GM04504 (cell line): ENCODE measurements around the gene MIEN1.
A peak's percentile ranks its signal among the peaks of the same experiment; 100 is the strongest.
"Not testable (repeated sequence)": the region's sequence is repeated elsewhere in the genome, so short reads cannot be mapped to it uniquely, and the experiment has no call there.

ENCODE experiments used
- DNase-seq: peaks from one replicate; pipeline ENCODE4 v3.0.0-alpha.2; 2012; ENCODE audit warnings: low read depth

MIEN1 gene

GRCh38 chr17:39755554-39756379 is 25.4 kb upstream of the MIEN1 start:
- no peak for DNase-seq

DNA sequence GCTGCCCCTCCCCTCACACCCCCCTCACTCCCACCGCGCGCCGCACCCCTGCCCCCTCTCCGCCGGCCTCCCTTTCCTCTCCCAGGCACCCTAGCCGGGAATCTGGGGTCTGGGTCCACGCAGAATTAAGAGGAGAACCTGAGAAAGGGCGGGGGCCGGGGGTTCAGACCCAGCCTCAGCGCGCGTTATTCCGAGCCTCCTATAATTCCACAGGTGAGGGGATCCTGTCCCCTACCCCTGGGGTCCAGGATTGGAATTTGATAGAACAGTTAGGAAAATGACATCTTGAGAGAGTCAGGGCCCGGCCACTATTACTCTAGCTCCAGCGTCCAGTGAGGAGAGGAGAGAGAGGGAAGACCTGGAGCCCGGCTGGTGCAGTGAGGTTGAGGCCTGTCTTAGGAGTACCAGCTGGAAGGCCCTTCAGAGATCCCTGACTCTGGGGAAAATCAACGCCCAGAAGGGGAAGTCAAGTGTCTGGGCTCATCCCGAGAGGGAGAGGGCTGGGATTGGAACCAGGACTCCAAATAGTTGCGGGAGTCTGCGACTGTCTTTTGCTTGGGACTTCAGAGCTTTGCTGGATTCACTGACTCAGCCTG is 24.7 kb upstream of the MIEN1 start:
- DNase-seq: no peak

DNA sequence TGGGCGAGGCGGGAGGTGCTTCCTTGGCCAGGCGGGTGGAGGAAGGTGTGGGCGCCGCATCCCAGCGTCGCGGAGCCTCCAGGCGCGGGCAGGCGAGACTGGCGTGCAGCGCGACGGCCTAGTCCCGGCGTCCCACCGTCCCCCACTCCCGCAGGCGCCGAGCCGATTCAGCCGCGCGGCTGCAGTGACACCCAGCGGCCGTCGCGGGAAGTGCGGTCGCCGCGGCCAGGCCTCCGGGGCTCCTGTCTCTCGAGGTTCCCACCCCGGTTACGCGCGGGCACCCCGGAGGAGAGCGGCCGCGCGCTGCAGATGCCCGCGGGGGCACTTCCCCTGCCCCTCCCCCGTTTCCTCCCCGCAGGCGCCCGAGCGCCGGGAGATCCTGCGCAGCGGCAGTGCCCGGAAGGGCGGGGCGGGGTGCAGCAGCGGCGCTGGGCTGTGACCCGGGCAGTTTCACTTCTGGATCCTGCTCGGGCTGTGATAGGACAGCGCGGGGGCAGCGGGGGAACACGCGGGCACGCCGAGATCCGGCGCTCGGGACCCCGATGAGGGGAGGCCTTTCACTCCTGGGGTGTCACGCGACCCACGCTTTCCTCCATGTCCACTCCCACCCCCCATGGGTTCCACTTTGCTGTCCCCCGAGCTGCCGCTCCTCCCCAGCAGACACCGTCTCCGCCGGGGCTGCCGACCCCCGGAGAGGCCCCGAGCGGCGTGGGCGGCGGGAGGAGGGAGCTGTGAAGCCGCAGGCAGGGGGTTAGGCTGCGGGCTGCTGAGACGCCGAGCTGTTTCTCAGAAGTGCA is 24.0 kb upstream of the MIEN1 start:
- peak; percentile 84 for DNase-seq

- no peak for DNase-seq
These were observed 23.3 kb upstream of the MIEN1 start for GRCh38 chr17:39753514-39754160.

DNA sequence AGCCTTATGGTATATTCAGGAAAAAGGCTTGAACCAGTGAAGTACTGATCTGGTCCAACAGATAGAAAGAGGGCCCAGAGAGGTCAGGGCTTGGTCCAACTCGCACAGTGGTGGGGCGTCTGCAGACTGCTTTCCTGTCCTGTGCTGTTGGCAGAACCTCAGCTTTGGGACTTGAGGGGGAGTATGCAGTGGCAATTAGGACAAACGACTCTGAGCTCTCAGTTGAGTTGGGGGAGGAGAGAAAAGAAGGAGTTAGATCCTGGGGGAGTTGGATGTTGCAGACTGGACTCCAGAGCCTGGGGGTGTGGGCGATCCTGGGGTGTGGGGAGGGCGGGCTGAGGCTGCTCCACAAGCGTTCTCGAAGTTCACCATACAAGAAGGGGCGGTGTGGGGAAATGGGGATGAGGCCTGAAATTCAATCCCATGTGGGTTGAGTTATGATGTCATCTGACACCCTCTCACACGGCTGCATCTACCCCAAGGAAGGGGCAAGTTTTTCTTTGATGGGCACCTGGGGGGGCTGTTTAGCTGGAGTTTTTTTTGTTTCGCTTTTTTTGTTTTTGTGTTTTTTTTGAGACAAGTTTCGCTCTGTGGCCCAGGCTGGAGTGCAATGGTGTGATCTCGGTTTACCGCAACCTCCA is 22.0 kb upstream of the MIEN1 start:
- DNase-seq: no peak

DNA sequence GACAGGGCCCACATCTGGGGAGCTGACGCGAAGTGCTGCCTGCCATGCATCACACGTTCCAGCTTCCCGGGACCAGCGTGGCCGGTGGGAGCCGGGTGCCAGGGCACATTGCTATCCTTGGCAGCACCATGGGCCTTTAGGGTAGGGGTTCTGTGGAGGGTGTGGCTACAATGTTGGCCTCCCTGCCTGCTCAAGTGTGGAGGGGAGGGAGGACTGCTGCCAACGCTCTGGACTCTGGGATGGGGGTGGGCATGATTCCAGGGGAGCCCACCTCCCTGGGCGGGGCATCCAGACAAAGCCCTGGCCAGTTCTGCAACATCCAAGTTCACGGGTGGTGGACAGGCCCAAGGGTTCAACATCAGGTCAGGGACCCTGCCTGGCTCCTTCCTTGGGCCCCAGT is 21.3 kb upstream of the MIEN1 start:
- DNase-seq: no peak

DNA sequence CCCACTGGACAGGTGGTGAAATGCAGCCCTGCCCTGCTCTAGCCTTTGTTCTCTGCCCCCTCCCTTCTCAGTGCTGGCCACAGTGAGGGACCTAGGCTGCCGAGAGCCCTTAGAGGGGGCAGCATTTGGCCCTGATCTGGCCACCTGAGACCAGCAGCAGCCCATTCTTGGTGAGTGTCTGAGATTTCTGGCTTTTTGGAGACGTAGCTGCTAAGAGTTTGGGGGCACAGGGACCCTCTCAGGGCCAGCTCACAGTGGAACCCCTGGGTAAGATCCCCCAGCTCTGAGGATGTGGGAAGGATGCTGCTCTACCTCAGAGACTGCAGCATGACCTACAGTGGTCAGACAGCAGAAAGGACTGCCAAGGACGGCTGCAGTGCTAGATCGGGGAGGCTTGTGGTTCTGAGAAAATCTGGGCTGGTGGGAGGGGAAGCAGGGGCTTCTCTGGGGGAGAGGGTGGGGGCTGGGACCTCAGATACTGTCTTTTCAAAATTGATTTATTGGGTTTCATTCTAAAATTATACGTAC is 20.7 kb upstream of the MIEN1 start:
- DNase-seq: no peak

GRCh38 chr17:39750131-39751015 is 20.0 kb upstream of the MIEN1 start:
- DNase-seq: no peak

- DNase-seq: not testable (repeated sequence)
These were observed 18.2 kb upstream of the MIEN1 start for GRCh38 chr17:39748444-39749034.

DNA sequence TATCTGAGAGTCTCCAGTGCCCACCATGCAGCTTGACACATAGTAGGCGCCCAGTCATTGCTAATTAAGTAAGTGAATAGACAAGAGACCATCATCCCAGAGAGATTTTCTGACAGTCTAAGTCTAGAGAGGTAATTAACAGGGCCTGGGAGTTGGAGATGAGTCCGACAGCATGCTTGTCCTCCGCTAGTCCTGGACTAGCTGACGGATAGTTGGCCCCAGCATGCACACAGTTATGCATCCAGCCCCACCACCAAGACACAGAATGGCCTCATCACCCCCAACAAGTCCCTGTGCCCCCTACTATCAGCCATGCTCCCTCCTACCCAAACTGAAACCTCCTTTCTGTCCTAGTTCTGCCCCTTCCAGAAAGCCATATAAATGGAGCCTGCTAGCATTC is 17.4 kb upstream of the MIEN1 start:
- DNase-seq: no peak

- DNase-seq: no peak
These were observed 15.8 kb upstream of the MIEN1 start for GRCh38 chr17:39746145-39746461.

DNA sequence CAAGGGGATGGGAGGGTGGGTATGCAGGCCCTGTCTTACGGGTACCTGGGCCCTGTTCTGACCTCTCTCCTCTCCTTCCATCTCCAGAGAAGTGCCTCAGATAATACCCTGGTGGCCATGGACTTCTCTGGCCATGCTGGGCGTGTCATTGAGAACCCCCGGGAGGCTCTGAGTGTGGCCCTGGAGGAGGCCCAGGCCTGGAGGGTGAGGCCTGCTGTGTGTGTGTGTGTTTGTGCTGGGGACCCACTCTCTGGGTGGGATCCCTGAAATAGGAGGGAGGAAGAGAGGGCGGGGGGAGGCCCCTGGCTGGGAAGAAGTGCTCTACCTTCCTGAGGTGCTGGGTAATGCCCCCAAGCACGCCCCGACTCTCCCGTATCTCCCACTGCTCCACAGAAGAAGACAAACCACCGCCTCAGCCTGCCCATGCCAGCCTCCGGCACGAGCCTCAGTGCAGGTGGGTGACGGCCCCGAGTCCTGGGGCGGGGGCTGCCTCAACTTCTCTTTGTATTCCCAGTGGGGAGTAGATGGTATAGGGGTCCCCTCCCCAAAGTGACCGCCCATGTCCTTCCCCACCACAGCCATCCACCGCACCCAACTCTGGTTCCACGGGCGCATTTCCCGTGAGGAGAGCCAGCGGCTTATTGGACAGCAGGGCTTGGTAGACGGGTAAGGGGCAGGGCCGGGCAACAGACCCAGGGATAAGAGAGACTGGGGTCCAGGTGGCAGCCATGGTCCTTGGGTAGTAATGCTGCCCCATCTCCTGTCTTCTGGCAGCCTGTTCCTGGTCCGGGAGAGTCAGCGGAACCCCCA is 15.2 kb upstream of the MIEN1 start:
- DNase-seq: no peak

DNA sequence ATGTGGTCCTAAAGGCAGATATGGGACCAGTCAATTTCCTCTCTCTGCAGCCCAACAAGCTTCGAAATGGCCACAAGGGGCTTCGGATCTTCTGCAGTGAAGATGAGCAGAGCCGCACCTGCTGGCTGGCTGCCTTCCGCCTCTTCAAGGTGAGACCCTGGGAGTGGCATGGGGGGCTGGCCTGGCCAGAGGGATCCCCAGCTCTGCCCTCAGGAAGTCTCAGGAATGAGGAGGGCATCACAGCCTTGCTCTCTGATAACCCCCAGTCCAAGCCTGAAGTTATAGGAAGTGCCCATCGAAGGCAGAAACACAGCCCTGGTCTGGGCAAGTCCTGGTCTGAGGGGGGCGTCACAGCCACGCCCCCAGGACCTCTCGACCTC is 14.5 kb upstream of the MIEN1 start:
- no peak for DNase-seq

DNA sequence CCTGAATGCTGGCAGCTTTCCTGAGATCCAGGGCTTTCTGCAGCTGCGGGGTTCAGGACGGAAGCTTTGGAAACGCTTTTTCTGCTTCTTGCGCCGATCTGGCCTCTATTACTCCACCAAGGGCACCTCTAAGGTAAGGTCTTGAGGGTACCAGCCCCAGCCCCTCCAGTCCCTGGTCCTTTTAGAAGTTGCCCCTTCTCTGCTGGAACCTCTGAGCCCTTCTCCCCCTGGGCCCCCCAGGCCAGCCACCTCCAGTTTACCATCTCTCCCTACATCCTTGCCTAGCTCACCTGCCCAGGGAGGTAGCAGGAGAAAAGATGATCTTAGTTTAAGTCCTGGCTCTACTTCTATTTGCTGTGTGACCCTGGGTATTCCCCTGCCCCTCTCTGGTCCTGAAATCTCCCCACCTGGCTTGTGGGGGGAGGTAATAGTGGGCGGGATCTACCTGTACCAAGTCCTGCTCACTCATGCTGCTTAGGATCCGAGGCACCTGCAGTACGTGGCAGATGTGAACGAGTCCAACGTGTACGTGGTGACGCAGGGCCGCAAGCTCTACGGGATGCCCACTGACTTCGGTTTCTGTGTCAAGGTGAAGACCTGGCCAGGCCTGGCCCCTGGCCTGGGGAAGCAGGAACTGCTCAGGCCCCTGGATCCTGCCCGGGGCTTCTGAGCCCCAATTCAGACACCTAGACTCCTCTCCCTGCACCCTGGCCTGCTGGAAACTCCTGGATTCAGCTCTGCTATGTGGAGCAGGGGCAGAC is 13.9 kb upstream of the MIEN1 start:
- DNase-seq: no peak

DNA sequence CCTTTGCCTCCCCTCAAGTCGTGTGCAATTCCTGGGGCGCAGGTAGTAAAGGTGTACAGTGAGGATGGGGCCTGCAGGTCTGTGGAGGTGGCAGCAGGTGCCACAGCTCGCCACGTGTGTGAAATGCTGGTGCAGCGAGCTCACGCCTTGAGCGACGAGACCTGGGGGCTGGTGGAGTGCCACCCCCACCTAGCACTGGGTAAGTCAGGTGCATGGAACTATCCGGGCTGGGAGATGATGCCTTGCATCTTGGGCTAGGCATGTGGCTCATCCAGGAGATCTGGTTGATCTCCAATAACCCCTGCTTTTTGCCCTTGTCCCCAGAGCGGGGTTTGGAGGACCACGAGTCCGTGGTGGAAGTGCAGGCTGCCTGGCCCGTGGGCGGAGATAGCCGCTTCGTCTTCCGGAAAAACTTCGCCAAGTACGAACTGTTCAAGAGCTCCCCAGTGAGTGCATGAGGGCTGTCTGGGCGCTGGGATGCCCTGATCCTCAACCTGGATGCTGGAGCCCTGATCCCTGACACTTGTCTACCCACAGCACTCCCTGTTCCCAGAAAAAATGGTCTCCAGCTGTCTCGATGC is 12.6 kb upstream of the MIEN1 start:
- DNase-seq: no peak

DNA sequence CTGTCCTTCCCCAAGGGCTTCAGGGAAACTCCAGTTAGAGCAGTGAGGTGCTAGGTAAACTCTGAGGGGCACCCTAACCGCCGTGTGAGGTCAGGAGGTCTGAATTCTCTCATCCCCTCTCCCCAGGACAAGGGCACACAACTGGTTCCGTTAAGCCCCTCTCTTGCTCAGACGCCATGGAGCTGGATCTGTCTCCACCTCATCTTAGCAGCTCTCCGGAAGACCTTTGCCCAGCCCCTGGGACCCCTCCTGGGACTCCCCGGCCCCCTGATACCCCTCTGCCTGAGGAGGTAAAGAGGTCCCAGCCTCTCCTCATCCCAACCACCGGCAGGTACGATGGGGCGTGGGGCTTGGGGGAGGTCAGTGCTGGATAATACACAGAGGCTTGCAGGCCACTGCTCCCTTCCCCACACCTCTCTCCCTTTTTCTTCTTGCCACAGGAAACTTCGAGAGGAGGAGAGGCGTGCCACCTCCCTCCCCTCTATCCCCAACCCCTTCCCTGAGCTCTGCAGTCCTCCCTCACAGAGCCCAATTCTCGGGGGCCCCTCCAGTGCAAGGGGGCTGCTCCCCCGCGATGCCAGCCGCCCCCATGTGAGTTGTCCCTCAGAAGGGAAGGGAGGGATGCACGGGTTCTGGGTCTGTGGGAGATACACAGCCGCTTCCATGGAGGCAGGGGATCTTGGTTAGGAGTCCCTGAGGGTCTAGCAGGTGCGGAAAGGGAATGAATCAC is 12.0 kb upstream of the MIEN1 start:
- no peak for DNase-seq

DNA sequence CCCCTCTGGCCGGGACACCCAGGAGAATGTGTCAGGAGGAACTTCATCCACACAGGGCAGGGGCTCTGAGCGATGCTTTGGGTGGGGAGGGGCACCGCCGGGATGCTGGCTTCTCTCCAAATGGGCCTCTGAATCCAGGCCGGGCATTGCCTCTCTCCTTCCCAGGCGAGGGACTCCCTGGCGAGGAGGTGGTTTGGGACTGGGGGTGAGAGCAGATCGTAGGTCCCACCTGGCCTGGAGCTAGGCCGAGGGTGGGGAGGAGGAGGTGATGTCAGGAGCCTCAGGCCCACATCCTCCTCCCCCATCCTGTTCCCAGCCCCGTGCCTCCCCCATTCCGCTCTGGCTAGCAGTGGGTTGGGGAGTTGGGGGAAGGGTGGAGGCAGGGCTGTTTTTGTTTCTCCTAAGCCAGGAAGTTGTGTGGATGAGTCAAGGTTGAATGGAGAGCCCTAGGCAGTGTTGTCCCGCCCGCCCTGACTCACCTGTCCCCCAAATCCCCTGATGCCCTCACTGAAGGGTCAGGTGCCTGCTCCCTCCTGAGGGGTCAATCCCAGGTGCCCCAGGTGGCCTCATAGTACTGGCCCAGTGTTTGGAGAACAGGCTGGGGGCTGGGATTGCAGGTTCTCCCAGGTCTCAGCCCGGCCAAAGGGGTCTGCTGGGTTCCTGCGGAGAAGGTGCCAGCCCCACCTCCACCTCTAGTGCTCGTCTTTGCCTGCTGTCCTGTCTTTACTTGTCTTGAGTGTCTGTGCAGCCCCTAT is 10.2 kb upstream of the MIEN1 start:
- DNase-seq: no peak
